NB4 (cell line): ENCODE measurements around the gene ZNF664.

Experiments
- CTCF ChIP-seq: IDR thresholded peaks from one replicate; pipeline ENCODE4 v1.5.1; 2012; ENCODE audit warnings: low read depth, low read length
- MAX ChIP-seq: IDR thresholded peaks from 2 replicates; pipeline ENCODE4 v1.6.1; 2011; ENCODE audit warnings: low read depth, low read length
- POLR2A ChIP-seq: IDR thresholded peaks from 2 replicates; pipeline ENCODE4 v1.6.1; 2011; ENCODE audit warnings: mild to moderate bottlenecking; ENCODE audit not compliant: insufficient read length; ENCODE audit errors: extremely low read depth

- TF ChIP-seq CTCF, result no peak
- TF ChIP-seq POLR2A, result no peak
- TF ChIP-seq MAX, result no peak
Observed at GRCh38 chr12:124021007-124021406, 48.0 kb downstream of the ZNF664 start.
